Neural progenitor cell (in vitro differentiated cells): ENCODE results near the gene IGFLR1.

ENCODE experiments used
- EZH2 ChIP-seq: fragments of 200-600 bp; sonication (generic); IDR thresholded peaks from 2 replicates; pipeline ENCODE4 v1.6.1; 2017; ENCODE audit warnings: antibody characterized with exemption, mild to moderate bottlenecking, moderate library complexity
- EZH2phosphoT487 ChIP-seq: fragments of 200-600 bp; sonication (generic); IDR thresholded peaks from 2 replicates; pipeline ENCODE4 v1.6.1; 2017; ENCODE audit warnings: antibody characterized with exemption
- TF ChIP-seq, protein P1 (sequence below): fragments of 200-600 bp; sonication (generic); IDR thresholded peaks from 2 replicates; pipeline ENCODE4 v1.5.1; 2017; ENCODE audit warnings: antibody characterized with exemption, mild to moderate bottlenecking

DNA sequence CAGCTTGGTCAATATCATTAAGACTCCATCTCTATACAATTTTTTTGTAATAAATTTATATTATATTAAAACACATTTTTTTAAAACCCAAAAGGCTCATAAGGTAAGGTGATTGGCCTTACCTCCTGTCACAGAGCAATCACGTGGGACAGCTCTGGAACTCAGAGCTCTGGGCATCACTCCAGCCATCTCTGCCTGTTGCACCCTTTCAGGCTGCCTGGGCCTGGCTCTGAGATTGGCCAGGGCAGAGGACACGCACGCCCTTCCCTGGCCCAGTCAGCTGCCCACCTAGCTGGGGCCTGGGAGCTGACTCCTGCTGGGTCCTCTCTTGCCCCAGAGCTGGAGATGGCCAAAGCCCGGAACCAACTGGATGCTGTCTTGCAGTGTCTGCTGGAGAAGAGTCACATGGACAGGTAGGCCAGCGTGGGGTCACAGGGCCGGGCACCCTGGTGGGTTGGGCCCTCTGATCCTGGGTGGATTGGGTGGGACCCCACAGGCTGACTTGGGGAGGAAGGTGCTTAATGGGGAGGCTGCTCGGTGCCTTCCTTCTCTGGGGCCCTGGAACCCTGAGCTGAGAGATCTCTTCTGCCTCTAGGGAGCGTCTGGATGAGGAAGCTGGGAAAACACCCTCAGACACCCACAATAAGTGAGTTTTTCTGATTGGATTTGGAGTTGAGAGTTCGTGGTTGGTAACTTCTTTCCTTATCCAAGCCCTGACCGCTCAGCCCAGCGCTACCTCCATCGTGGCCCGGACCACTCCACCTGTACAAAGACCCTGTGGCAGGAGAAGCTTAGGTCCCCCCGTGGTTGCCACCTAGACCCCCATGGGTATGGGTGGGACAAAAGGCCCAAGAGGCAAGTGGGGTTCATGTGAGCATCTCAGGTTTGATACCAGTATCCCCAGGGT is 9.8 kb upstream of the IGFLR1 start:
- TF ChIP-seq, protein P1, sequence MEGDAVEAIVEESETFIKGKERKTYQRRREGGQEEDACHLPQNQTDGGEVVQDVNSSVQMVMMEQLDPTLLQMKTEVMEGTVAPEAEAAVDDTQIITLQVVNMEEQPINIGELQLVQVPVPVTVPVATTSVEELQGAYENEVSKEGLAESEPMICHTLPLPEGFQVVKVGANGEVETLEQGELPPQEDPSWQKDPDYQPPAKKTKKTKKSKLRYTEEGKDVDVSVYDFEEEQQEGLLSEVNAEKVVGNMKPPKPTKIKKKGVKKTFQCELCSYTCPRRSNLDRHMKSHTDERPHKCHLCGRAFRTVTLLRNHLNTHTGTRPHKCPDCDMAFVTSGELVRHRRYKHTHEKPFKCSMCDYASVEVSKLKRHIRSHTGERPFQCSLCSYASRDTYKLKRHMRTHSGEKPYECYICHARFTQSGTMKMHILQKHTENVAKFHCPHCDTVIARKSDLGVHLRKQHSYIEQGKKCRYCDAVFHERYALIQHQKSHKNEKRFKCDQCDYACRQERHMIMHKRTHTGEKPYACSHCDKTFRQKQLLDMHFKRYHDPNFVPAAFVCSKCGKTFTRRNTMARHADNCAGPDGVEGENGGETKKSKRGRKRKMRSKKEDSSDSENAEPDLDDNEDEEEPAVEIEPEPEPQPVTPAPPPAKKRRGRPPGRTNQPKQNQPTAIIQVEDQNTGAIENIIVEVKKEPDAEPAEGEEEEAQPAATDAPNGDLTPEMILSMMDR, result no peak
- TF ChIP-seq EZH2 (no peak), EZH2phosphoT487 (no peak)
